PC-9 (cell line): ENCODE data around the gene FCMR. TPM values are rescaled to one million over a fixed set of nuclear protein-coding genes. Genes with fewer than 3 reads are reported as not detected.

Source experiments
- BruUV-seq: library from RNA; stranded (reverse); fragments of 400-500 nt; replicated peaks from 2 replicates; lab custom pipeline; 2021; lab: Mats Ljungman, UMichigan
- CTCF ChIA-PET: fragments of 300-600 bp; sonication (Branson Sonifier 250); formaldehyde crosslinking; loops from one replicate; lab custom pipeline; 2022; ENCODE audit warnings: antibody characterized with exemption; lab: Charles Lee
- POLR2A ChIA-PET: fragments of 300-600 bp; sonication (Branson Sonifier 250); formaldehyde crosslinking; loops from one replicate; lab custom pipeline; 2022; ENCODE audit warnings: antibody characterized with exemption; ENCODE audit not compliant: unreplicated experiment; lab: Charles Lee
- DNase-seq, 2 experiments: peaks; one replicate each; pipeline versions ENCODE4 v3.0.0 to v3.0.0-alpha.2; 2015 to 2022; ENCODE audit warnings: mixed read lengths in 1 of 2
- H2AFZ ChIP-seq: fragments of 200-600 bp; sonication (generic); 2 replicates; pipeline ENCODE4 v1.8.1; 2017; ENCODE audit warnings: antibody characterized with exemption
- H3F3A ChIP-seq: fragments of 200-600 bp; sonication (generic); 2 replicates; pipeline ENCODE4 v1.8.1; 2017; ENCODE audit warnings: antibody characterized with exemption, mild to moderate bottlenecking, low read depth; ENCODE audit not compliant: insufficient read depth
- H3K27ac ChIP-seq: fragments of 200-600 bp; sonication (generic); 2 replicates; pipeline ENCODE4 v1.6.1; 2016; ENCODE audit warnings: mixed run types
- H3K27me3 ChIP-seq: fragments of 200-600 bp; sonication (generic); 2 replicates; pipeline ENCODE4 v1.6.1; 2016; ENCODE audit warnings: low read depth, mixed run types; ENCODE audit not compliant: insufficient read depth
- H3K36me3 ChIP-seq: fragments of 200-600 bp; sonication (generic); 2 replicates; pipeline ENCODE4 v1.6.1; 2016; ENCODE audit warnings: low read depth, mixed run types
- H3K4me1 ChIP-seq: fragments of 200-600 bp; sonication (generic); replicated peaks from 2 replicates; pipeline ENCODE4 v1.6.1; 2016; ENCODE audit warnings: mixed run types; ENCODE audit not compliant: insufficient read depth
- H3K4me2 ChIP-seq: fragments of 200-600 bp; sonication (generic); 2 replicates; pipeline ENCODE4 v1.6.1; 2017; ENCODE audit warnings: mixed run types
- H3K4me3 ChIP-seq: fragments of 200-600 bp; sonication (generic); 2 replicates; pipeline ENCODE4 v1.6.1; 2016; ENCODE audit warnings: mixed run types
- H3K79me2 ChIP-seq: fragments of 200-600 bp; sonication (generic); 2 replicates; pipeline ENCODE4 v1.6.1; 2017; ENCODE audit warnings: low read depth, mixed run types
- H3K9me2 ChIP-seq: fragments of 200-600 bp; sonication (generic); 2 replicates; pipeline ENCODE4 v1.8.1; 2017; ENCODE audit warnings: mild to moderate bottlenecking; ENCODE audit not compliant: insufficient read depth
- H3K9me3 ChIP-seq: fragments of 200-600 bp; sonication (generic); 2 replicates; pipeline ENCODE4 v1.8.1; 2016; ENCODE audit warnings: low read depth; ENCODE audit not compliant: insufficient read depth
- H4K20me1 ChIP-seq: fragments of 200-600 bp; sonication (generic); 2 replicates; pipeline ENCODE4 v1.8.1; 2017; ENCODE audit not compliant: insufficient read depth
- EZH2 ChIP-seq: fragments of 200-600 bp; sonication (generic); IDR thresholded peaks from 2 replicates; pipeline ENCODE4 v1.8.0; 2017; ENCODE audit warnings: antibody characterized with exemption, low read depth
- intact Hi-C: fragments of 100-400 bp; cut with micrococcal nuclease; formaldehyde crosslinking; loops from one replicate; pipeline ENCODE4 v1.10.0; 2022; ENCODE audit not compliant: unreplicated experiment
- total RNA-seq: library from RNA; stranded (reverse); gene quantifications from 2 replicates; pipeline ENCODE4 v1.2.3, GENCODE V29; 2021
- TF ChIP-seq, protein P1 (sequence below): fragments of 200-600 bp; sonication (generic); conservative IDR thresholded peaks from 2 replicates; pipeline ENCODE4 v1.6.1; 2017; ENCODE audit warnings: mixed run types, antibody characterized with exemption, mild to moderate bottlenecking, moderate library complexity

Gene FCMR
- total RNA-seq, 1 experiment from 2014 or later: 1.2 TPM

GRCh38 chr1:206875752-206876377, 45.9 kb downstream of the FCMR start:
- no peaks in the 10 kb centered on the region for H3K27me3 ChIP-seq
- H3K4me2 ChIP-seq: no peak overlapping the region
- DNase-seq: no peak
- H3K4me3 ChIP-seq: no peak overlapping the region
- ChIA-PET CTCF (interaction anchor here (0.6 kb wide), 1 partner anchor 53 kb away, joined by 4 read pairs; no protein-coding TSS in a partner anchor), POLR2A (no interaction called here)
- H2AFZ ChIP-seq: no peak overlapping the region
- no peaks in the 10 kb centered on the region for H3K4me1 ChIP-seq
- intact Hi-C loops: no loop called here
- no TSS peak for BruUV-seq
- H3K27ac ChIP-seq: no peak overlapping the region
- TF ChIP-seq, protein P1, sequence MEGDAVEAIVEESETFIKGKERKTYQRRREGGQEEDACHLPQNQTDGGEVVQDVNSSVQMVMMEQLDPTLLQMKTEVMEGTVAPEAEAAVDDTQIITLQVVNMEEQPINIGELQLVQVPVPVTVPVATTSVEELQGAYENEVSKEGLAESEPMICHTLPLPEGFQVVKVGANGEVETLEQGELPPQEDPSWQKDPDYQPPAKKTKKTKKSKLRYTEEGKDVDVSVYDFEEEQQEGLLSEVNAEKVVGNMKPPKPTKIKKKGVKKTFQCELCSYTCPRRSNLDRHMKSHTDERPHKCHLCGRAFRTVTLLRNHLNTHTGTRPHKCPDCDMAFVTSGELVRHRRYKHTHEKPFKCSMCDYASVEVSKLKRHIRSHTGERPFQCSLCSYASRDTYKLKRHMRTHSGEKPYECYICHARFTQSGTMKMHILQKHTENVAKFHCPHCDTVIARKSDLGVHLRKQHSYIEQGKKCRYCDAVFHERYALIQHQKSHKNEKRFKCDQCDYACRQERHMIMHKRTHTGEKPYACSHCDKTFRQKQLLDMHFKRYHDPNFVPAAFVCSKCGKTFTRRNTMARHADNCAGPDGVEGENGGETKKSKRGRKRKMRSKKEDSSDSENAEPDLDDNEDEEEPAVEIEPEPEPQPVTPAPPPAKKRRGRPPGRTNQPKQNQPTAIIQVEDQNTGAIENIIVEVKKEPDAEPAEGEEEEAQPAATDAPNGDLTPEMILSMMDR: no peak
- no peak for TF ChIP-seq EZH2
- H3K9me3 ChIP-seq: peaks cover 31% of the 10 kb centered on the region; the same call in 1 of the 2 replicates
- H3F3A ChIP-seq: no peaks in the 10 kb centered on the region
- H3K79me2 ChIP-seq: no peaks in the 10 kb centered on the region
- no peaks in the 10 kb centered on the region for H4K20me1 ChIP-seq
- H3K9me2 ChIP-seq: no peaks in the 10 kb centered on the region
- no peaks in the 10 kb centered on the region for H3K36me3 ChIP-seq

GRCh38 chr1:206873603-206874188, 48.0 kb downstream of the FCMR start:
- Histone ChIP-seq H3K4me2 (no peak overlapping the region), H3K4me1 (no peaks in the 10 kb centered on the region), H4K20me1 (no peaks in the 10 kb centered on the region), H3K79me2 (no peaks in the 10 kb centered on the region), H3K9me2 (no peaks in the 10 kb centered on the region), H3K27me3 (no peaks in the 10 kb centered on the region), H3K36me3 (no peaks in the 10 kb centered on the region), H3K4me3 (no peak overlapping the region), H3K27ac (no peak overlapping the region), H3K9me3 (peaks cover 24% of the 10 kb centered on the region; the same call in 1 of the 2 replicates), H2AFZ (no peak overlapping the region), H3F3A (no peaks in the 10 kb centered on the region)
- intact Hi-C loops: no loop called here
- no peak for DNase-seq
- POLR2A ChIA-PET: interaction anchor here (0.8 kb wide), 1 partner anchor 9 kb away, joined by 5 read pairs; no protein-coding TSS in a partner anchor
- BruUV-seq: no TSS peak
- CTCF ChIA-PET: no interaction called here
- TF ChIP-seq, protein P1: no peak
- TF ChIP-seq EZH2: no peak

- Histone ChIP-seq H3F3A (no peaks in the 10 kb centered on the region), H3K4me3 (no peak overlapping the region), H3K79me2 (no peaks in the 10 kb centered on the region), H3K36me3 (no peaks in the 10 kb centered on the region), H2AFZ (no peak overlapping the region), H3K9me3 (peaks cover 12% of the 10 kb centered on the region; the same call in 1 of the 2 replicates), H3K27me3 (peaks cover 6% of the 10 kb centered on the region; the same call in 1 of the 2 replicates), H3K27ac (no peak overlapping the region), H3K4me1 (no peaks in the 10 kb centered on the region), H3K4me2 (no peak overlapping the region), H4K20me1 (no peaks in the 10 kb centered on the region), H3K9me2 (no peaks in the 10 kb centered on the region)
- TF ChIP-seq, protein P1: no peak
- TF ChIP-seq EZH2: no peak
- intact Hi-C loops: no loop called here
- DNase-seq: no peak
- POLR2A ChIA-PET: interaction anchor here (0.6 kb wide), 1 partner anchor 34 kb away, joined by 3 read pairs; no protein-coding TSS in a partner anchor
- CTCF ChIA-PET: interaction anchor here (0.9 kb wide), 1 partner anchor 62 kb away, joined by 3 read pairs; no protein-coding TSS in a partner anchor
- no TSS peak for BruUV-seq
These were observed 49.6 kb downstream of the FCMR start for GRCh38 chr1:206872139-206872538.
